ENCODE data around the gene PHLDB2.
A peak's percentile ranks its signal among the peaks of the same experiment; 100 is the strongest.

The PHLDB2 gene

GRCh38 chr3:111862415-111862814 lies 3.4 kb downstream of the PHLDB2 start:
- no peak for TF ChIP-seq CTCF (IDR thresholded peaks at IDR 0.05; ENCODE audit: low read depth, low read length, missing control alignments)
- in situ Hi-C loops (cut with HindIII; ENCODE audit: low sequenced_read_pairs), result loop anchor here (5.0 kb wide), 1 partner anchor 105 kb away; no protein-coding TSS in a partner anchor
- DNase-seq (ENCODE audit: low read depth), result no peak

GRCh38 chr3:111862974-111863373 lies 3.9 kb downstream of the PHLDB2 start:
- no peak for TF ChIP-seq CTCF (IDR thresholded peaks at IDR 0.05; ENCODE audit: low read depth, low read length, missing control alignments)
- H3K4me3 ChIP-seq (ENCODE audit: low read depth, low read length), result peak overlapping the region; percentile 79
- in situ Hi-C loops (cut with HindIII; ENCODE audit: low sequenced_read_pairs), result loop anchor here (5.0 kb wide), 1 partner anchor 104 kb away; no protein-coding TSS in a partner anchor
- no peak for DNase-seq (ENCODE audit: low read depth)

More at GRCh38 chr3:111862415-111862814, 3.4 kb downstream of the PHLDB2 start:
- peak overlapping the region; percentile 79 for H3K4me3 ChIP-seq (ENCODE audit: low read depth, low read length)

GRCh38 chr3:111863942-111864694 lies 5.1 kb downstream of the PHLDB2 start:
- no peak for DNase-seq (ENCODE audit: low read depth)
- H3K4me3 ChIP-seq (ENCODE audit: low read depth, low read length), result no peak overlapping the region
- in situ Hi-C loops (cut with HindIII; ENCODE audit: low sequenced_read_pairs), result loop anchor here (5.0 kb wide), 1 partner anchor 103 kb away; no protein-coding TSS in a partner anchor
- no peak for TF ChIP-seq CTCF (IDR thresholded peaks at IDR 0.05; ENCODE audit: low read depth, low read length, missing control alignments)

- peak; percentile 34 for TF ChIP-seq CTCF (IDR thresholded peaks at IDR 0.05; ENCODE audit: low read depth, low read length, missing control alignments)
- DNase-seq (ENCODE audit: low read depth), result peak; percentile 89
- in situ Hi-C loops (cut with HindIII; ENCODE audit: low sequenced_read_pairs), result loop anchor here (5.0 kb wide), 1 partner anchor 102 kb away; no protein-coding TSS in a partner anchor
- no peak overlapping the region for H3K4me3 ChIP-seq (ENCODE audit: low read depth, low read length)
These were observed 6.0 kb downstream of the PHLDB2 start for GRCh38 chr3:111864821-111865656.

- DNase-seq (ENCODE audit: low read depth), result no peak
- no peak overlapping the region for H3K4me3 ChIP-seq (ENCODE audit: low read depth, low read length)
- no peak for TF ChIP-seq CTCF (IDR thresholded peaks at IDR 0.05; ENCODE audit: low read depth, low read length, missing control alignments)
- in situ Hi-C loops (cut with HindIII; ENCODE audit: low sequenced_read_pairs), result no loop called here
These were observed 8.9 kb downstream of the PHLDB2 start for GRCh38 chr3:111867889-111868426.

- TF ChIP-seq CTCF (IDR thresholded peaks at IDR 0.05; ENCODE audit: low read depth, low read length, missing control alignments), result no peak
- in situ Hi-C loops (cut with HindIII; ENCODE audit: low sequenced_read_pairs), result loop anchor here (5.0 kb wide), 1 partner anchor 42 kb away; no protein-coding TSS in a partner anchor
- no peak overlapping the region for H3K4me3 ChIP-seq (ENCODE audit: low read depth, low read length)
- DNase-seq (ENCODE audit: low read depth), result no peak
These were observed 11.6 kb downstream of the PHLDB2 start for GRCh38 chr3:111870620-111871019.
